Muscle of back (tissue), 11 donors: ENCODE measurements around the gene P2RX5. TPM values are rescaled to one million over a fixed set of nuclear protein-coding genes. Genes with fewer than 3 reads are reported as not detected.

Source experiments
- DNase-seq, 3 donors: peaks; one replicate each; pipeline versions ENCODE4 v3.0.0 to v3.0.0-alpha.2; 2013
- polyA plus RNA-seq, 10 donors: library from polyadenylated mRNA; unstranded; fragments of 120-200 nt; gene quantifications; one replicate each; pipeline ENCODE4 v1.2.1, GENCODE V29; 2013; ENCODE audit not compliant: insufficient read length in 10 of 10

P2RX5 gene
- polyA plus RNA-seq, 10 donors: 18.0 to 33.5 (median 26.4) TPM

DNA sequence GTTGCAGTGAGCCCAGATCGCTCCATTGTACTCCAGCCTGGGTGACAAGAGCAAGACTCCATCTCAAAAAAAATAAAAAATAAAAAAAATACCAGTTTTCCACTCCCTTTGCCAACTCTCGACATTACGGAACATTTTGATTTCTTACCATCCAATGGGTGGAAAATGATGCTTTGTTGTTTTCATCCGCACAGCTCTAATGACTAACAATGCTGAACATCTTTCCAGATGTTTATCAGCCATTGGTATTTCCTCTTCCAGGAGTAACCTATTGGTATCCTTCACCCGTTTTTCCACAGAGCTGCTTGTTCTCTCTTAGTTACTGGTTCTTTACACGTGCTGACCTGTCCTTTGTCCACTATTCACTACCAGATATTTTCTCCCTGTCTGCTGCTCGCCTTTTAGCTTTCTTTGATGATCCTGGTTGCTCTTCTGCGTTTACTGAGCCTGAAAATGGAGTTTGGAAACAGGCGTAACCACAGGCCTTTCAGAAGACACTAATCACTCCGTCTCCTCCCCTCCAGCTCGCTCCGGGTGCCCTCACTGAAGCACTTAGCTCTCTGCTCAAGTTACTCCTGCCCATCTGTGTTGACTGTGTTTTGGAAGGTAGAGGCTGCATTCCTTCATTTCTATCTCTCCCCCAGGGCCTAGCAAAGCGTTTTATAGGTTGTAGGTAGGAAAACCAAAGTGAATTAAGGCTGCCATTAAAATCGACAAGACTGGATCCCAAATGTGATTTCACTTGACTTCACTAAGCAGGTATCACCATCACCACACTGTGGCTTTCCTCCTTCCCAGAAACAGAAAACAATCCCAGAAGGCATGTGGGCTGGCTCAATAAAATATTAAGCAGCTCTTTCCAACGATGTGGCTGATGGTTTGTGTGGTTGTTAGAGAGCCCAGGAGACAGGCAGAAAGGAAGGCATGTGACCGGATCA lies 68.9 kb downstream of the P2RX5 start:
- DNase-seq: no peak

Other genes with a start within 250 kb of the P2RX5 start
- gene SPATA22, start 224.3 kb downstream of the P2RX5 start, polyA plus RNA-seq: 1 to 10 TPM in 1 of 10 donors, under 1 TPM in 8, not detected in 1; 0.08 to 1.2 (median 0.63) TPM
- 1 to 10 TPM; 2.6 to 6.7 (median 4.1) TPM for gene ASPA, start 220.2 kb downstream of the P2RX5 start, polyA plus RNA-seq
- 1 to 10 TPM; 1.0 to 2.3 (median 1.5) TPM for gene TRPV3, start 138.3 kb downstream of the P2RX5 start, polyA plus RNA-seq
- gene TRPV1, start 86.7 kb downstream of the P2RX5 start, polyA plus RNA-seq: 1 to 10 TPM; 3.2 to 8.8 (median 4.8) TPM
- gene SHPK, start 59.9 kb downstream of the P2RX5 start, polyA plus RNA-seq: 10 to 100 TPM in 1 of 10 donors, 1 to 10 TPM in 9; 4.6 to 10.7 (median 7.3) TPM
- 10 to 100 TPM in 3 of 10 donors, 1 to 10 TPM in 7; 7.2 to 11.7 (median 8.6) TPM for gene CTNS, start 59.4 kb downstream of the P2RX5 start, polyA plus RNA-seq
- gene TAX1BP3, start 27.6 kb downstream of the P2RX5 start, polyA plus RNA-seq: 10 to 100 TPM; 39.9 to 87.0 (median 57.2) TPM
- gene EMC6, start 27.3 kb downstream of the P2RX5 start, polyA plus RNA-seq: 10 to 100 TPM; 25.9 to 46.3 (median 34.4) TPM
- gene HASPIN, start 27.7 kb upstream of the P2RX5 start, polyA plus RNA-seq: 1 to 10 TPM; 4.1 to 7.2 (median 5.7) TPM
- 10 to 100 TPM; 29.4 to 34.8 (median 33.2) TPM for gene ITGAE, start 105.0 kb upstream of the P2RX5 start, polyA plus RNA-seq
- gene NCBP3, start 150.1 kb upstream of the P2RX5 start, polyA plus RNA-seq: 10 to 100 TPM; 44.9 to 85.9 (median 57.3) TPM
- gene CAMKK1, start 196.9 kb upstream of the P2RX5 start, polyA plus RNA-seq: 1 to 10 TPM; 5.4 to 7.5 (median 6.7) TPM
- gene P2RX1, start 220.3 kb upstream of the P2RX5 start, polyA plus RNA-seq: 1 to 10 TPM; 1.6 to 4.5 (median 2.5) TPM